RKO (cell line): ENCODE measurements around the gene KIRREL1.

Experiments used
- DNase-seq: peaks from one replicate; pipeline ENCODE4 v3.0.0-alpha.2; 2016; ENCODE audit warnings: low spot score

KIRREL1 gene

DNA sequence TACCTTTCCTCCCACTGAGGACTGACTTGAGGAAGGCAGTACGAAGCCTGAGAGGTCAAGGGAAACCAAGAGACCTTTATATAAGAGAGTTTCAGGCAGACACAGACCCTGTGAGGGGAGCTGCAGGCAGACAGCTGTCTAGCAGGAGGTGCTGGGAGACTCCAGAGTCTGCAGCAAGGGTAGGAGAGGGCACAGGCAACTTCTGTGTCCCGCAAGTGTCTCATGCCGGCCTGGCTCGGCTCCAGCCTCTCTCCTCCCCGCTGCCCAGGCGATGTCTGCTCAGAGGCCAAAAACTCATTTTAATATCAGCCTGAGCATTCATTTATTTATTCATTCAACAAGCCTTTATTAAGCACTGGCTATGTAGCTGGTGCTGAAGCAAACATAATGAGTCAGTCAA is 83.0 kb downstream of the KIRREL1 start:
- no peak for DNase-seq

- DNase-seq = no peak
Measured at GRCh38 chr1:158077411-158078256, 84.2 kb downstream of the KIRREL1 start.

GRCh38 chr1:158078569-158079080 is 85.2 kb downstream of the KIRREL1 start:
- no peak for DNase-seq

DNA sequence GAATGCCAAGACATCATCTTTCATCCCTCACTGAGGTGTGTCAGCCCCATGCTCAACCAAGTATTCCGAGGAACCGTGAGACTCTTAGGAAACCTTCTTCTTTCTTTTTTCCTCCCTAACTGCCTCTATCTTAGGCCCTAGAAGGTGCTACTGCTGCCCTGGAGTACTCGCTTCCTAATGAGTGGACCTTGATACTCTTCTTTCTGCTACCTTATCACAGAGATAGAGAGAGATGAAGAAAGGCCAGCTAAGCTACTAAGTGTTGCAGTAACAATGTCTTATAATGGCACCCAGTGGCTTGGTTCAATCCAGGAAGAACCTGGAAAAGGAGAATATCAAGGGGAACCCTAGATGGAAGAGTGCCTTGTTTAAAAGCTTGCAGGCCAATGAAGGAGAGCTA is 86.6 kb downstream of the KIRREL1 start:
- DNase-seq = no peak

DNA sequence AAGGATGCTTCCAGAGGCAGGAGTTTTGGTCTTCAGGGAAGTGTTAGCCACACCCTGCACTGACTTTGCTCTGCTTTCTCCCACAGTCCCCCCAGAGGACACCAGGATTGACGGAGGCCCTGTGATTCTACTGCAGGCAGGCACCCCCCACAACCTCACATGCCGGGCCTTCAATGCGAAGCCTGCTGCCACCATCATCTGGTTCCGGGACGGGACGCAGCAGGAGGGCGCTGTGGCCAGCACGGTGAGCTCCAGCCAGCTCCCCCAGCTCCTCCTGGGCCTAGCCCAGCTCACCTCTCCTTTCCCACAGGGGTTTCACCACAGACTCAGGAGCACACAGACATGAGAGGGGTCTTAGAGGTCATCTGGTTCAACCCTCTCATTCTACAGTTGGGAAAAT is 90.9 kb downstream of the KIRREL1 start:
- no peak for DNase-seq

- DNase-seq = no peak
Measured at GRCh38 chr1:158084747-158085146, 91.3 kb downstream of the KIRREL1 start.

- DNase-seq = peak; percentile 79
Measured at GRCh38 chr1:158087320-158087927, 94.0 kb downstream of the KIRREL1 start.

GRCh38 chr1:158089476-158089875 is 96.0 kb downstream of the KIRREL1 start:
- no peak for DNase-seq

DNA sequence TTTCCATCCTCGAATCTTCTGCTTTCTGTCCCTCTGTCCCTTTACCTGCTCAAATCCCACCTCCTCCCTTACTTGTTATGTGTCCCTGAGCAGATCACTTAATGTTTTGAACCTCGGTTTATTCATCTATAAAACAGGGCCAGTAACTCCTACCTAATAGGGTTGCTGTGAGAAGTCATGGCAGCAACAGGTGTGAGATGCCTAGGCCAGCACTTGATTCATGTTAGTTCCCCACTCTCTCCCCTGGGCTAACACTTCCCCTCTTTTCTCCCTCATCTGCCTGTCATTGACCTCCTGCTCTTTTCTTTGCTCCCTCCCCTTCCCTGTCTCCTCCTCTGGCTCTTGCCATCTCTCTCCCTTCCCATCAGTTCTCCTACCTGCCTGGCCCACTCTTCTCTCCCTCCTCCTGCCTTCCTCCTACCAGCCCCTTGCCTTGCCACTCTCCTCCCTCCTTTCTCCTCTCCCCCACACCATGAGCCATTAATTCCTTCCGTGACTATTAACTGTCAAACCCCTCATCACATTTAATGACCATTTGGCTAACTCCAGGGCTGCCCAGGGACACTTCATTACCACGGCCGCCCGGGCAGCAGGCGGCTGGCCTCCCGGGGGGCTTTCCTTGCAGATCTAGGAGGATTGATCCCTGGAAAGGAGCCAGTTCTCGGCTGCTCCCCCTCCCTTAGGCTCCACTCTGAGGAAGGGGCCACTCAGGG is 96.6 kb downstream of the KIRREL1 start:
- DNase-seq = no peak

DNA sequence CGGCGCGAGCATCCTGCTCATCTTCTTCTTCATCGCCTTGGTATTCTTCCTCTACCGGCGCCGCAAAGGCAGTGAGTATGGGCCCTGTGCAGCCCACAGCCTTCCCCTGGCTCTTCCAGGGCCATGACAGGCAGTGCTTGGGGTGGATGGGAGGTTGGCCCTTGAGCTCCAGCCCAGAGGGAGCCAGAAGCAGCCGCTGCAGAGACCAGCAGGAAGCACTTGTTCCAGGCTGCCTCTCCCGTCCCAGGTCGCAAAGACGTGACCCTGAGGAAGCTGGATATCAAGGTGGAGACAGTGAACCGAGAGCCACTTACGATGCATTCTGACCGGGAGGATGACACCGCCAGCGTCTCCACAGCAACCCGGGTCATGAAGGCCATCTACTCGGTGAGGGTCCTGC is 99.9 kb downstream of the KIRREL1 start:
- no peak for DNase-seq

DNA sequence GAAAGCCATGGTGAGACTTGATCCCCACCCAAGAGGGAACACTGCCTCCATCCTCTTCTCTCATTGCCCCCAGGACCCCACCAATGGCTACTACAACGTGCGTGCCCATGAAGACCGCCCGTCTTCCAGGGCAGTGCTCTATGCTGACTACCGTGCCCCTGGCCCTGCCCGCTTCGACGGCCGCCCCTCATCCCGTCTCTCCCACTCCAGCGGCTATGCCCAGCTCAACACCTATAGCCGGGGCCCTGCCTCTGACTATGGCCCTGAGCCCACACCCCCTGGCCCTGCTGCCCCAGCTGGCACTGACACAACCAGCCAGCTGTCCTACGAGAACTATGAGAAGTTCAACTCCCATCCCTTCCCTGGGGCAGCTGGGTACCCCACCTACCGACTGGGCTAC is 101.1 kb downstream of the KIRREL1 start:
- DNase-seq = no peak

GRCh38 chr1:158095737-158096335 is 102.4 kb downstream of the KIRREL1 start:
- no peak for DNase-seq

- no peak for DNase-seq
Measured at GRCh38 chr1:158098256-158098655, 104.8 kb downstream of the KIRREL1 start.

DNA sequence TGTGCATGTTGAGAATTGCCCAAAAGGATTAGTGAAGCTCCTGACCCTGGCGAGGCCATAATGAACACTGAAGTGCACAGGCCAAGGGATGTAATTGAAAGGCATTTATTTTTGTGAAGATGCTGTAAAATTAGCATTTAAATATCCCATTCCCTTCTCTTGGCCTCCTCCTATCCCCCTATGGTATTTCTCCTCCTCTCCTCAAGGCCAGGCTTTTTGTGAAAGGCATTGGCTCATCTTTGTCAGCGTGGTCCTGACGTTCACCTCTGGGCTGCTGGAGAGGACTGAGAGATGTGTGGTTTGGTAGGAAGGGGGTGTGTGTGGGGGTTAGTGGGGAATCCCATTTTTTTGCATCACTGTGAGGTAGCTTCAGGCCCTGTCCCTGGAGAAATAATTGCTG is 105.7 kb downstream of the KIRREL1 start:
- no peak for DNase-seq

GRCh38 chr1:158100498-158100897 is 107.1 kb downstream of the KIRREL1 start:
- no peak for DNase-seq

DNA sequence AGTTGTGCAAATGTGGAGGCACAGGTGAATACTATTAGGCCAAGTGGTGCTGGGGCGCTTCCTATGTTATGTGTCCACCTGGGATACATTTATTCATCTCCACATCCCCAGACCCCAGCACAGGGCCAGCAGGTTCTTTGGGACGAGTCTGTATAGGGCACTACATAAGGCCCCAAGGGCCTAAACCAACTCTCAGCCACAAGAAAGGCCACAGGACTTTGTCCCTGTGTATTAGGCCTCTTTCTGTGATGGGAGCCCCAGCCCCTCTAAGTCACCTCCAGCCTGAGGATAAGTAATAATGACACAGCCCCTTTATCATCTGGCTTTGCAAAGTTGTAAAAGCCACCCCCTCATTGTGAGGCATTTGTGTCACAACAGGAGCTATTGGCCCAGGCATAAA is 108.0 kb downstream of the KIRREL1 start:
- DNase-seq = no peak

DNA sequence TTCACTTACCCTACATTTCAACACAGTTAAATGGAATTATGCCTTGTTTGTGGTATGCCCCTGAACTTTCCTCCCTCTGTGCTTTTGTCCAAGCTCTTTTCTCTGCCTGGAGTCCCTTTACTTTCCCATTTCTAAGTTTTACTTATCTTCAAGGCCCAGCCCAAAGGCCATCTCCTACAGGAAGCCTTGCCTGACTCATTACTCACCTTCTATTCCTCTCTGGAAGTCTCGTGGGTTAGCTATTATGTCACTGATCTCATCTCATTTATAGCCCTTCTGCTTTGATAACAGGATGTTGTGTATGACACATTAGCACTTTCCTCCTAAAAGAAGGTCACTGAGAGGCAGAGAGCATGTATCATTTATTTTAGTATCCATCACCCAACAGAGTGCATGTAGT is 108.5 kb downstream of the KIRREL1 start:
- DNase-seq = peak; percentile 85

- DNase-seq = no peak
Measured at GRCh38 chr1:158102881-158103674, 109.6 kb downstream of the KIRREL1 start.

GRCh38 chr1:158103861-158104522 is 110.5 kb downstream of the KIRREL1 start:
- no peak for DNase-seq

DNA sequence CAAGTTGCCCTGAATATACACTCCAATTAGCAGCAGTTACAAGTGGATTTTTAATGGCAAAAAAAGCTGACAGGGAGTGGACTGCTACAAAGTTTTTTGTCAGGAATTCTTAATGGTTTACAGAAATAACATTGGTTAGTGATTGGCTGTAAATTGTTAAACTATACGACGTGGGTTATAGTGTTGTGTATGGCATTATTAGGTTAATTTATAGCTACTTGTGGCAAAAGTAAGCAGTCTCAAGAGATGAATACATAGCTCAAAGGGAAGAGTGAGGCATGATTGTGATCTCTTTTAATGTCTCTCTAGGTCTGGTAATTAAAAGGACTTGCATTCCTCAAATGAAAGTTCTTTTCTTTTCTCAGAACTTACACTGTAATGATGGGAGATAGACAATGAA is 111.4 kb downstream of the KIRREL1 start:
- no peak for DNase-seq
